HG02981 (cell line): ENCODE measurements around the gene TAF3.

Source experiments
- ATAC-seq: cut with Tn5 transposase; IDR thresholded peaks from one replicate; pipeline ENCODE4 v1.9.1; 2021; ENCODE audit warnings: mild to moderate bottlenecking, moderate library complexity; ENCODE audit not compliant: unreplicated experiment

The TAF3 gene

DNA sequence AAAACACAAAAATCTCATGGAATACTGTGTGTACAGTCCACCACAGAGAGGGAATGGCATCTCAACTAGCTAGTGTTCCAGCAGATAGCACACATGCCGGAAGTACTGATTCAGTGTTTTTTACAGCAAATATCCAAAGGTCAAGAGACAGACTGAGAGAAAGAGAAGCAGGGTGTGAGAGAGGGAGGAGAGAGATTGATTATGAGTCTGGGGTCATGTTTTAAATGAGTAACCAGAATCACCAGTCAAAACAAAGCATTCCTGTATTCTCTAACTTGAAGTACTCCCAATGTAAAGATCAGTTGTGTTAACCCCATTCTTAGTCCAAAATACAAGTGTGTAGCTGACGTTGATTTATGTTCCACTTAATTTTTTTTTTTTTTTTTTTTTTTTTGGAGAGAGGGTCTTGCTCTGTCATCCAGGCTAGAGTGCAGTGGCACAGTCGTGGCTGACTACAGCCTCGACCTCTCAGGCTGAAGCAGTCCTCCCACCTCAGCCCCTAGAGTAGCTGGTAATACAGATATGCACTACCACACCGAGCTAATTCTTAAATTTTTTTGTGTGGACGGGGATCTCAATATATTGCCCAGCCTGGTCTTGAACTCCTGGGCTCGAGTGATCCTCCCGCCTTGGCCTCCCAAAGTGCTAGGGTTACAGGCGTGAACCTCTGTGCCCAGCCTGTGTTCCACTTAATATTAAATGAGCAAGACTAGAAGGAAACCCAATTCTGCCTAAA, 114.2 kb downstream of the TAF3 start:
- no peak for ATAC-seq

DNA sequence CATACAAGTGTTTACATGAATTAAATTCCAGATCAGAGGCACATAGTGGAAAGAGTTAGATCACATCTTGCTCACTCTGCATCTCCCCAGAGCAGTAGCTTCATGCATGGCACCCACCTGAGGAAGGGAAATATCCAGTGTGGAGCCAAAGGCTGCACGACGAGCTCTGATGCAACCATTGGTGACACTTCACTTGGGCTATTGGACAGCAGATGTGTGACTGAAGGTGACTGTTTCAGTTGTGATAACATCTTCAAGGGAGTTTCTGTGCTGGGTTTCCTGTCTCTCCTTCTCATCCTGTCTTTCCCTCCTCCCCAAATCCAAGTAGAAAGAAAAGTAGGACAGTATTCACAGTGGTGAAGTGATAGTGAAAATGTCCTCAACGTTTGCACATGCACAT, 115.0 kb downstream of the TAF3 start:
- no peak for ATAC-seq

GRCh38 chr10:7933757-7934156, 115.5 kb downstream of the TAF3 start:
- ATAC-seq = no peak

GRCh38 chr10:7937315-7937945, 119.1 kb downstream of the TAF3 start:
- no peak for ATAC-seq

DNA sequence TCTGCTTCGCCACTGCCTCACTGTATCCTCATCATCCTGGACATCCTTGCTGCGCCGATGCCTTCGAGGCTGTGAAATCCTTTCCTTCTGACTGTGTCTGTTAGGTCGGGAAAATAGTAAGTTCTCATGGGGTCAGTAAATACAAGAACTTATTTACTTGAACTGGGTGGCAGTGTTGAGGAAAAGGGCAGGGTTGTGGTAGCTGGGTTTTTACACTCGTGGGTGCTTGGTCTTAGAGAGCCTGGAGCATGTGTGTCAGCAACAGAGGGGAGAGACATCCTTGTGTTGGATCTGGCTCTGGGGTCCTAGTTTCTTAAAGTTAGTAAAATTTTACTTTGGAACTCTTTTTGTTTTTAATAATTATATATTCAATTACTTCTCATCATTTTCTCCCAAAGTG, 123.3 kb downstream of the TAF3 start:
- ATAC-seq = no peak

DNA sequence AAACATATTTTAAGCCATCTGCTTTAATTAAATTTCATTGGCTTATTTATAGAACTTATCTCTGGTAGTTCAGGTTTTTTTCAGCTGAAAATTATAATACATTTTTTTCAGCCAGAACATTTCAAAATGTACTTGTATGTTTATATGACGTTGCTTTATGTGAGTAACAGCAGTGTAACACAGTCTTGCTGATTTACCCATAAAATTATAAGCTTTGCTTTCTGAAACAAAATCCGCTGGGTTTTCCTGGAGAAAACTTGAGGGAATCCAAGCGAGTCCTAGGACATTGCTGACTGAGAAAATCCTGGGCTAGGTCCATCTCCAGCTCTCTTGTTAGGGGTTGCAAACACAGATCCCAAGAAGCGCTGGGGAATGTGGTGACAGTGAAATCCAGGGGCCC, 124.0 kb downstream of the TAF3 start:
- ATAC-seq = no peak

GRCh38 chr10:7942859-7943258, 124.6 kb downstream of the TAF3 start:
- no peak for ATAC-seq

- no peak for ATAC-seq
Measured at GRCh38 chr10:7944215-7944480, 125.8 kb downstream of the TAF3 start.

GRCh38 chr10:7944537-7944936, 126.2 kb downstream of the TAF3 start:
- ATAC-seq = no peak

DNA sequence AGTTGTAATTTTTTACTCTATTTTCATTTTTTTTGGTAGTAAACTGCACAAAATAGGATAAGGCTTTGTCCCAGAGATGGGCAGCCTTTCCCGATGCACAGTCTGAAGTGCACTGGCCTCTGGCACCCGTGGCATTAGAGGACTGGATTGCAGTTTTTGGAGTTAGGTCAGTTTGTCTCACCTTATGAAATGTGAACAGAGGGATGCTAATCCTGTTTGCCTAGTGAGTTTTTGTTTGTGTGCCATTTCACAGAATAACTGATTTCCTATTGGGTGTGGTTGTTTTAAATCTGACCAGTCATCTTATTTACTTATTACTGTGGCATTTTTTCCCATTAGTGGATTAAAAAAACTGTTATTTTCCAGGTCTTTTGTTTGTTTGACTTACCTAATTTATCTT, 126.7 kb downstream of the TAF3 start:
- no peak for ATAC-seq

DNA sequence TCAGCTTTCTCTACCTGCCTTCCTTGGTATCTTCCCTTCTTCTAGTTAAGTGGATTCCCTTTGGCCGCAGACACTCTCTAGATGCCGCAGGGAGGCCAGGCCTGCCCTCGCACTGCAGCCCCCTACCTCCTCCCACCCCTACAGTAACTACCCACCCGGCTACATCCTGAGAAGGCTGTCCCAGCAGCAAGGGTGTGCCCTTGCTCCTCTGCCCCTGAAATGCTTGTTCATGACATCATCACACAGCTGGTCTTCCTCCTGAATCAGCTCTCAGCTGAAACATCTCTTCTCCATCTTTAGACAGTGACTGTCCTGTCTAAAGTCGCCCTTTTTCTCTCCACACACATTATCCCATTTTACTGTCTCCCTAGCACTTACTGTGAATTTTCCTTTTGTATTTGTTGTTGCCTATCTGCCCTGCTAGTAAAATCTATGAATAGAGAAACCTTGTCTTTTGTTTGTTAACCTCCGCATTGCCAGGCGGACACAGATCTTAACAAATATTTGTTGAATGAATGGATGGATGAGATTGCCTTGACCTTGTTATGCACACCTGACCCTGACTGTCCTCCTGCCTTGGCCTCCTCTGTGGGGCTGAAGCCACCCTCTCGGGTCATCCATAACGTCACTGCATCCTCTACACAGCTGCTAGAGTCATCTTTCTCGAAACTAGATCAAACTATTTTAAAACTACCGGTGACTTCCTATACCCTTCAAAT, 127.3 kb downstream of the TAF3 start:
- no peak for ATAC-seq

DNA sequence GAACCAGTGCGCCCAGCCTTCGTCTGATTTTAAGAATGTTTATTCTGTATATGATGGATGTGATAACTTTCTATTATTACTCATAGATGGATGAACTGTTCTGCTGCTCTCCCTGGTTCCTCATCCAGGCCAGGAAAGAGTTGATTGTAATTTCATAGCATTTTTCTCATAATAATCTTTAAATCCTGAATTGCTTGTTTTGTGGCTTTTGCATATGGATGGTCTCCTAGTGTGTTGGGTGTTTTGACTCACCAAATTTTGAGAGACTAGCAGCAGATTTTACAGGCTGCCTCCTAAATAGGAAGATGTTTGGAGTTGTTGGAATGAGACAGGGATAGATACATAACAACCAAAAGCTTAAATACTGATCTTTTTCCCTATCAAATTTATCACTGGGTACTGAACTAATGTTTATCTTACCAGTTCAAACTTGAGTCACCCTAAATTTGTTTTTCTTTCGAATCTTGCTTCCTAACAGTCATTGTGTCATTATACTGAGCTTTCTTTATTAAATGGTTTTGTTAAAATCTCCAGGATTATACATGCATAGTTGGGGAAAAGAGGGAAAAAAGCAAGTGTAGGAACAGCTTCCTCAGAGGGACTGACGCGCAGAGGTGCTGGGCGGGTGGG, 130.2 kb downstream of the TAF3 start:
- no peak for ATAC-seq

DNA sequence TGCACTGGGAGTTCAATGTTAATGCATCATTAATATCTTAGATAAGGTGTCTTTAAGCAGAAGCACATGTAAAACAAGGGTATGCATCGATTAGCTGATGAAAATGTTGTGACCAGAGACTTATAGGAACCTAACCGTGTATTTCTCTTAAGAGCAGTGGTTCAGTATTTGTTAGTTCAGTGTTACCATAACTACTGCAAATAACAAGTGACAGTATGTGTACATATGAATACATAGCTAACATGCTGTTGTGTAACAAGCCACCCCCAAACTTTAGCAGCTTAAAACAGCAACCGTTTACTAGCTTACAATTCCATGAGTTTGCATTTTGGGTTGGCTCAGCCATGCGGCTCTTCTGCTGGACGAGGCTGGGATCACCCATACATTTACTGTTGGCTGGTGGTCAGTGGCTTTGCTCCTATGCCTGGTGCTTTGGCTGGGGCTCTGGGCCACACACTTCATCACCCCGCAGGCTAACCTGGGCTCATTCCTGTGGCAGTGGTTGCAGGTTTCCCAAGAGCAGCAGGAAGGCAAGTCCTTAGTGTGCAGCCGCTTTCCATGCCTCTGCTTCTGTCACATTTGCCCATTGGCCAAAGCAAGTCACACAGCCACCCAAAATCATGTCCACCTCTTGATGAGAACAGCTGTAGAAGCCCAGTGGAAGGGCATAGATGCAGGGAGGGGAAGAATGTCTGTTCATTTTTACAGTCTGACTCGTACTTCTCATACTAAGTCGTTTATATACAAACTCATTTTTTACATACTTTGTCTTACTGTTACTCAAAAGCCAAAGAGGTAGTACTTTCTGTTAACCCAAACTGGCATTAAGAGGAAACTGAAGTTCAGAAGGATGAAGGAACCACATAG, 132.9 kb downstream of the TAF3 start:
- ATAC-seq = no peak

GRCh38 chr10:7952266-7952665, 134.0 kb downstream of the TAF3 start:
- ATAC-seq = no peak

DNA sequence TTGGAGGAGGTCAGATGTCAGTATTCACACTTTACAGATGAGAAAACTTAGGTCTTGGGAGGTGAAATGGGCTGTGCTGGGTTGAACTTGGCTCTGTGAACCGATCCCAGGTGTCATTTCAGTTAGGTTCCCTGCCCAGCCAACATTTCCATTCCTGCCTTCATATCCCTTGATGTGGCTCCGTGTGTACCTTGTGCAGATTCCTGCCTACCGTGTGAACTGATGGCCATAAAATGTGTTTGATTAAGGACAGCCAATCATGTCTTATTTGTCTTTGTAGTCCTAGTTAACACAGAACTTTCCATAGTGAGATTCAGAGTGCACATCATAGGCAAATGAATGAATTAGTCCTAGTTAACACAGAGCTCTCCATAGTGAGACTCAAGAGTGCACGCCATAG, 135.1 kb downstream of the TAF3 start:
- no peak for ATAC-seq

GRCh38 chr10:7955446-7955845, 137.1 kb downstream of the TAF3 start:
- ATAC-seq = no peak

GRCh38 chr10:7956508-7956907, 138.2 kb downstream of the TAF3 start:
- ATAC-seq = peak; percentile 99

- ATAC-seq = no peak
Measured at GRCh38 chr10:7957591-7957990, 139.3 kb downstream of the TAF3 start.

GRCh38 chr10:7958442-7958841, 140.1 kb downstream of the TAF3 start:
- ATAC-seq = no peak

DNA sequence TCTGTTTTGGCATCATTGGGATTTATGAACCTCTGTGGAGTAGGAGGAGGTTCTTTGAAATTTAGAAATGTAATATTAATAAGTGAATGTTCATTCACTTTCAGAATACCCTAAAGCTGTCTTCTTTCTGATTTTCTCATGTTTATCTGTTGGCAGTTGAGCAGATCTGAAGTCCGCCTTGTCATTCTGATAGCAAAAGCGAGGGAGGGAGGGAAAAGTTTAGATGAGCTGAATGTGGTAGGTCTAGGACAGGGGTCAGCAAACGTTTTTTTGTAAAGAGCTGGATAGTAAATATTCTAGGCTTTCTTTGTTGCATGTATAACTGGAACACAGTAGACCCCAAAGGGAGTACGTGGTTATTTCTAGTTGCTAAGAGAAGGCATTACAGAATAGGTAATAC, 141.8 kb downstream of the TAF3 start:
- ATAC-seq = no peak

- ATAC-seq = no peak
Measured at GRCh38 chr10:7962592-7962991, 144.3 kb downstream of the TAF3 start.
